OCI-LY7 (cell line): ENCODE data around the gene GTF2IRD1.
"Not testable (repeated sequence)": the region's sequence is repeated elsewhere in the genome, so short reads cannot be mapped to it uniquely, and the experiment has no call there.

Experiments
- EZH2phosphoT487 ChIP-seq: fragments of 200-600 bp; sonication (generic); IDR thresholded peaks from 2 replicates; pipeline ENCODE4 v1.6.1; 2018; ENCODE audit warnings: low read depth, borderline replicate concordance, mild to moderate bottlenecking, mixed run types, antibody characterized with exemption, low read length, moderate library complexity, mixed read lengths
- TF ChIP-seq, protein P1 (sequence below): fragments of 200-600 bp; sonication (generic); conservative IDR thresholded peaks from 2 replicates; pipeline ENCODE4 v1.5.1; 2014; ENCODE audit warnings: mild to moderate bottlenecking, antibody characterized with exemption, low read length, moderate library complexity, mixed read lengths

DNA sequence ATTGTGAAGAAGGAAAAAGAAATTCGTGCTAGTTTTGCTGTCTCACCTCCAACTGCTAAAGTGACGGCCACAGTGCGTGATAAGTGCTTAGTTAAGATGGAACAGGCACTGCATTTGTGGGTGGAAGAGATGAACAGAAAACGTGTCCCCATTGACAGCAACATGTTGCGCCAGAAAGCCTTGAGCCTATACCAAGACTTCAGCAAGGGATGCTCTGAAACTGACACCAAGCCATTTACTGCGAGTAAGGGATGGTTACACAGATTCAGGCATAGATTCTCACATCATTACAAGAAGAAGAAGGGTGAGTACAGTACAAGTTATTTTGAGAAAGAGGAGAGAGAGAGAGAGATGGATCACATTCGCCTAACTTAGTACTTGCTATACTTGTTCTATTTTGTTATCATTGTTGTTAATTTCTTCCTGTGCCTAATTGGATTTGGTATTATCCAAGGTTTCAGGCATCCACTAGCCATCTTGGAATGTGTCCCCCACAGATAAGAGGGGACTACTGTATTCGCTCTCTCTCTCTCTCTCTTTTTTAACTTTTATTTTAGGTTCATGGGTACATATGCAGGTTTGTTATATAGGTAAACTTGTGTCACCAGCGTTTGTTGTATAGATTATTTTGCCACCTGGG, 196.9 kb downstream of the GTF2IRD1 start:
- TF ChIP-seq, protein P1, sequence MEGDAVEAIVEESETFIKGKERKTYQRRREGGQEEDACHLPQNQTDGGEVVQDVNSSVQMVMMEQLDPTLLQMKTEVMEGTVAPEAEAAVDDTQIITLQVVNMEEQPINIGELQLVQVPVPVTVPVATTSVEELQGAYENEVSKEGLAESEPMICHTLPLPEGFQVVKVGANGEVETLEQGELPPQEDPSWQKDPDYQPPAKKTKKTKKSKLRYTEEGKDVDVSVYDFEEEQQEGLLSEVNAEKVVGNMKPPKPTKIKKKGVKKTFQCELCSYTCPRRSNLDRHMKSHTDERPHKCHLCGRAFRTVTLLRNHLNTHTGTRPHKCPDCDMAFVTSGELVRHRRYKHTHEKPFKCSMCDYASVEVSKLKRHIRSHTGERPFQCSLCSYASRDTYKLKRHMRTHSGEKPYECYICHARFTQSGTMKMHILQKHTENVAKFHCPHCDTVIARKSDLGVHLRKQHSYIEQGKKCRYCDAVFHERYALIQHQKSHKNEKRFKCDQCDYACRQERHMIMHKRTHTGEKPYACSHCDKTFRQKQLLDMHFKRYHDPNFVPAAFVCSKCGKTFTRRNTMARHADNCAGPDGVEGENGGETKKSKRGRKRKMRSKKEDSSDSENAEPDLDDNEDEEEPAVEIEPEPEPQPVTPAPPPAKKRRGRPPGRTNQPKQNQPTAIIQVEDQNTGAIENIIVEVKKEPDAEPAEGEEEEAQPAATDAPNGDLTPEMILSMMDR: not testable (repeated sequence)
- not testable (repeated sequence) for TF ChIP-seq EZH2phosphoT487
